ENCODE data around the gene GAS2L1.

DNA sequence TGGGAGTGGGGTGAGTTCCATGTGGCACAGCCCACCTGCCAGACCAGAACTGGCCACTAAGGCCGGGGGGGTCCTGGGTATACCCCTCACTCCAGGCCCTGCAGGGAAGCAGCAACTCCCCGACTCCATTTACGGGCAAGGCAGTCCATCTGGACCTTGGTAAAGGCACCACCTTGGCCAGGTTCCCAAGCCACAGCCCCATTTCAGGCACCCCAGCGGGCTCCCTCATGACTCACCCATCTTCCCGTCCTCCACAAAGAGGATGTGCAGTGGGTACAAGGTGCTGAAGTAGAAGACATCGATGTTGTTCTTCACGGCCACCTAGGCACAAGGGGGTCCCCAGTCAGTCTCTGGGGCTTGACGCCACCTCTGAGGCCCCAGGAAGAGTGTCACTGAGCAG lies 24.8 kb downstream of the GAS2L1 start:
- TF ChIP-seq POLR2AphosphoS5 (IDR thresholded peaks at IDR 0.05; ENCODE audit: low read depth, low read length) = no peak
- no peak for TF ChIP-seq CTCF (IDR thresholded peaks at IDR 0.05)
- TF ChIP-seq REST (IDR thresholded peaks at IDR 0.05; ENCODE audit: insufficient read depth in 1 of 2, low read depth in 2 of 2, low read length in 1 of 2) = no peak
- no peak for TF ChIP-seq SIN3A (IDR thresholded peaks at IDR 0.05; ENCODE audit: borderline replicate concordance, insufficient read depth, low read depth, low read length)
